Measurements from ENCODE around the gene CLDN6.

CLDN6 gene

GRCh38 chr16:2968738-2969544 lies 49.0 kb downstream of the CLDN6 start, which contains the start of gene PAQR4:
Gene PAQR4, plus strand, starts transcription at chr16:2969348. Its CDS starts 327 bp downstream, at chr16:2969675.
- DNase-seq = peak; percentile 83

DNA sequence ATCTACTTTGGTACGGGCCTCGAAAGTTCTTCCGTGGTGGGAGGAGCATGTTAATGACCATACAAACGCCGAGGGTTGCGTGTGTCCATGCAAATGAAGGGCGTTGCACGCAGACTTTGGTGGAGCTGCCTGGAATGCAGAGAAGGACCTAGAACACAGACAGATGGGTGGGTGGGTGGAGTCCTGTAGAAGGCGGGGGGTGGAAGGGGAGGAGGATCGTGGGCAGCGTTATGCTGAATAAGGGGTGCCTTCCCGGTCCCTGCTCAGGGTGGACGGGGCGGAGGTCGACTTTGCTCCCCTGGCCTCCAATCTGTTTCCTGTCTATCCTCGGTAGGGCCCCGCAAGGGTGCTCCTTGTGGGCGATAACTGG lies 49.6 kb downstream of the CLDN6 start:
- DNase-seq = peak; percentile 46

GRCh38 chr16:2967721-2968161 lies 50.2 kb downstream of the CLDN6 start:
- no peak for DNase-seq

GRCh38 chr16:2967211-2967631 lies 50.8 kb downstream of the CLDN6 start:
- DNase-seq = no peak

DNA sequence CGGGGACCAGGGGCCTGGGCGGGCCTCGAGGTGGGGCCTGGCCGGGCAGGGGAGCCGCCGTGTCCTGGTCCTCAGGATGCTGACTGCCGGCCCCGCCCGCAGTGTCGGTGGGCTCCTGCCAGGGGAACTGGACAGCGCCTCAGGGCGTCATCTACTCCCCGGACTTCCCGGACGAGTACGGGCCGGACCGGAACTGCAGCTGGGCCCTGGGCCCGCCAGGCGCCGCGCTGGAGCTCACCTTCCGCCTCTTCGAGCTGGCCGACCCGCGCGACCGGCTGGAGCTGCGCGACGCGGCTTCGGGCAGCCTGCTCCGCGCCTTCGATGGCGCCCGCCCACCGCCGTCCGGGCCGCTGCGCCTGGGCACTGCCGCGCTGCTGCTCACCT lies 51.2 kb downstream of the CLDN6 start:
- peak; percentile 36 for DNase-seq

GRCh38 chr16:2966043-2966807 lies 51.8 kb downstream of the CLDN6 start:
- DNase-seq = no peak

All from CD4-positive, alpha-beta T cell treated with Interleukin-15 for 1 hour (primary cell).